ENCODE data around the gene TBX6. TPM values are rescaled to one million over a fixed set of nuclear protein-coding genes. Genes with fewer than 3 reads are reported as not detected.

Gene TBX6
- total RNA-seq, 2 donors from 2014 or later, result 1.5 to 2.5 TPM

- no peak for TF ChIP-seq POLR2AphosphoS5 (IDR thresholded peaks at IDR 0.05)
- TF ChIP-seq POLR2A (IDR thresholded peaks at IDR 0.05), result no peak
- no peak for TF ChIP-seq CTCF (IDR thresholded peaks at IDR 0.05)
- DNase-seq (ENCODE audit: low spot score), result no peak
- Histone ChIP-seq H3K9me3 (no peaks in the 10 kb centered on the region), H3K27ac (no peak overlapping the region), H3K4me3 (no peak overlapping the region), H3K36me3 (no peaks in the 10 kb centered on the region), H3K4me1 (replicated peaks) (no peaks in the 10 kb centered on the region), H3K27me3 (replicated peaks; ENCODE audit: insufficient read depth) (no peaks in the 10 kb centered on the region)
- intact Hi-C loops (cut with DNase I), result no loop called here
- WGBS, result 92% methylated on average over 14 of the region's 15 CpGs
Observed at GRCh38 chr16:30108059-30108850, 16.5 kb upstream of the TBX6 start.

GRCh38 chr16:30104492-30104891 is 12.8 kb upstream of the TBX6 start:
- Histone ChIP-seq H3K9me3 (no peaks in the 10 kb centered on the region), H3K27ac (no peak overlapping the region), H3K36me3 (no peaks in the 10 kb centered on the region), H3K4me3 (no peak overlapping the region), H3K27me3 (replicated peaks; ENCODE audit: insufficient read depth) (no peaks in the 10 kb centered on the region), H3K4me1 (replicated peaks) (no peaks in the 10 kb centered on the region)
- no peak for DNase-seq (ENCODE audit: low spot score)
- intact Hi-C loops (cut with DNase I), result no loop called here
- TF ChIP-seq POLR2A (IDR thresholded peaks at IDR 0.05) (no peak), CTCF (IDR thresholded peaks at IDR 0.05) (no peak), POLR2AphosphoS5 (IDR thresholded peaks at IDR 0.05) (no peak)
- 53% methylated on average over 6 of the region's 6 CpGs for WGBS

DNA sequence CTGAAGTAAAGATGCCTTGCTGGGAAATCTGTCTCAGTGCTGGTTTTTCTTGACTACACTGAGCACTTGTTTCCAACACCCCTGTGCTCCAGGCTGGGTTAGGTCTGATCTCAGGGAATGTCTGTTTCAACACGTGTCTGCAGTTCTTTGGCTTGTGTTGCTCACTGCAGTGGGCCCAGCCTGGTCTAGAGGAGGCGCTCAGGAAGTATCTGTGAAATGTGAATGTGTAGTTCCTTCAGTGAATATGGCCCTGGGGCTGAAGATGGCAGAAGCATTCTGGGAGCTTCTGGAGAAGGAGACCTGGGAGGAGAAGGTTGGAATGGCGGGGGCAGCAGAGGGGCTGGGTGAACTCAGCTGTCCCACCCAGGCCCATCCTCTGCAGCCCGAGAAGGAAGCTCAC is 12.4 kb upstream of the TBX6 start:
- Histone ChIP-seq H3K9me3 (no peaks in the 10 kb centered on the region), H3K4me1 (replicated peaks) (no peaks in the 10 kb centered on the region), H3K27ac (no peak overlapping the region), H3K27me3 (replicated peaks; ENCODE audit: insufficient read depth) (no peaks in the 10 kb centered on the region), H3K36me3 (no peaks in the 10 kb centered on the region), H3K4me3 (no peak overlapping the region)
- intact Hi-C loops (cut with DNase I), result no loop called here
- 67% methylated on average over 4 of the region's 4 CpGs for WGBS
- no peak for TF ChIP-seq CTCF (IDR thresholded peaks at IDR 0.05)
- no peak for TF ChIP-seq POLR2AphosphoS5 (IDR thresholded peaks at IDR 0.05)
- no peak for TF ChIP-seq POLR2A (IDR thresholded peaks at IDR 0.05)
- DNase-seq (ENCODE audit: low spot score), result no peak

GRCh38 chr16:30096862-30097563 is 5.3 kb upstream of the TBX6 start:
- WGBS, result 97% methylated on average over 18 of the region's 18 CpGs
- TF ChIP-seq CTCF (IDR thresholded peaks at IDR 0.05) (no peak), POLR2AphosphoS5 (IDR thresholded peaks at IDR 0.05) (no peak), POLR2A (IDR thresholded peaks at IDR 0.05) (no peak)
- intact Hi-C loops (cut with DNase I), result loop anchor here (10.0 kb wide), 2 partner anchors 278 to 308 kb away; partner anchors contain the start of genes MYL11, TBC1D10B and ZNF771

More at GRCh38 chr16:30096862-30097563, 5.3 kb upstream of the TBX6 start:
- H3K27ac ChIP-seq, result peak overlapping the region; percentile 93 to 97
- peaks cover 12% of the 10 kb centered on the region for H3K4me1 ChIP-seq (replicated peaks)
- DNase-seq (ENCODE audit: low spot score), result no peak
- H3K27me3 ChIP-seq (replicated peaks; ENCODE audit: insufficient read depth), result no peaks in the 10 kb centered on the region
- H3K4me3 ChIP-seq, result no peak overlapping the region
- H3K9me3 ChIP-seq, result no peaks in the 10 kb centered on the region
- H3K36me3 ChIP-seq, result no peaks in the 10 kb centered on the region
